B cell (primary cell): ENCODE data around the gene CRYBA1.

Source experiments
- EZH2 ChIP-seq: IDR thresholded peaks from 2 replicates; pipeline ENCODE4 v1.6.1; 2012; ENCODE audit warnings: borderline replicate concordance, low read depth, mild to moderate bottlenecking, moderate library complexity, low read length; ENCODE audit not compliant: insufficient read depth, poor library complexity, severe bottlenecking
- TF ChIP-seq, protein P1 (sequence below): fragments of 200-600 bp; IDR thresholded peaks from one replicate; pipeline ENCODE4 v1.8.0; 2022; ENCODE audit warnings: antibody characterized with exemption, mild to moderate bottlenecking

DNA sequence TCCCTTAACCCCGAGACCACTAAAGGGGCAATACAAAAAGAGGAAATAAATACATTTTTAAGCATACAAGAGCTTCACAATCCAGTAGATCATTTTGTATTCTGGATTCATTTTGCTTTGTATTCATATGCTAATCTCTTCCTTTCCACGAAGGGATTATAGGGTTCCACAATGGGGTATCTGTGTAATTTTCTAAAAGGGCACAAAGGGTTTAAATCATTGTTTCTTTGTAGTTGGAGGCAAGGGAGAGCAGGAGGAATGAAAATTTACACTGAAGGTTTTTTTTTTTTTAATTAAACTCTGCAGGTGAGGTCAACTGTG, 47.9 kb downstream of the CRYBA1 start:
- TF ChIP-seq, protein P1, sequence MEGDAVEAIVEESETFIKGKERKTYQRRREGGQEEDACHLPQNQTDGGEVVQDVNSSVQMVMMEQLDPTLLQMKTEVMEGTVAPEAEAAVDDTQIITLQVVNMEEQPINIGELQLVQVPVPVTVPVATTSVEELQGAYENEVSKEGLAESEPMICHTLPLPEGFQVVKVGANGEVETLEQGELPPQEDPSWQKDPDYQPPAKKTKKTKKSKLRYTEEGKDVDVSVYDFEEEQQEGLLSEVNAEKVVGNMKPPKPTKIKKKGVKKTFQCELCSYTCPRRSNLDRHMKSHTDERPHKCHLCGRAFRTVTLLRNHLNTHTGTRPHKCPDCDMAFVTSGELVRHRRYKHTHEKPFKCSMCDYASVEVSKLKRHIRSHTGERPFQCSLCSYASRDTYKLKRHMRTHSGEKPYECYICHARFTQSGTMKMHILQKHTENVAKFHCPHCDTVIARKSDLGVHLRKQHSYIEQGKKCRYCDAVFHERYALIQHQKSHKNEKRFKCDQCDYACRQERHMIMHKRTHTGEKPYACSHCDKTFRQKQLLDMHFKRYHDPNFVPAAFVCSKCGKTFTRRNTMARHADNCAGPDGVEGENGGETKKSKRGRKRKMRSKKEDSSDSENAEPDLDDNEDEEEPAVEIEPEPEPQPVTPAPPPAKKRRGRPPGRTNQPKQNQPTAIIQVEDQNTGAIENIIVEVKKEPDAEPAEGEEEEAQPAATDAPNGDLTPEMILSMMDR = no peak
- no peak for TF ChIP-seq EZH2
